GM10847 (cell line): ENCODE results near the gene RGS7BP.

Experiments
- POLR2A ChIP-seq: IDR thresholded peaks from 2 replicates; pipeline ENCODE4 v1.6.1; 2011; ENCODE audit not compliant: insufficient read length; ENCODE audit errors: extremely low read depth

The RGS7BP gene

GRCh38 chr5:64505769-64506566, at the start of gene RGS7BP:
RGS7BP (plus strand) TSS chr5:64506015; CDS start chr5:64506625, 610 bp downstream.
- TF ChIP-seq POLR2A, result no peak

DNA sequence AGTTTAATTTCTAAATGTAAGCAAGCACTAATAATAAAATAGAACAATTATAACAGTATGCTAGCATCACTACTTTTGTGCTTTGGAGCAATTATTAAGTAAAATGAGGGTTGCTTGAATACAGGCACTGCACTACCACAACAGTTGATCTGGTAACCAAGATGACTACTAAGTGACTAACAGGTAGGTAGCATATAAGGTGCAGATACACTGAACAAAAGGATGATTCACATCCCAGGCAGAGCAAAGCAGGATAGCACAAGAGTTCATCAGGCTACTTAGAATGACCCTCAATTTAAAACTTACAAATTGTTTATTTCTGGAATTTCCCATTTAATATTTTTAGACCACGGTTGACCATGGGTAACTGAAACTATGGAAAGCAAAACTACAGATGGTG, 48.0 kb upstream of the RGS7BP start:
- TF ChIP-seq POLR2A, result no peak

- no peak for TF ChIP-seq POLR2A
Measured at GRCh38 chr5:64458948-64459347, 46.9 kb upstream of the RGS7BP start.

DNA sequence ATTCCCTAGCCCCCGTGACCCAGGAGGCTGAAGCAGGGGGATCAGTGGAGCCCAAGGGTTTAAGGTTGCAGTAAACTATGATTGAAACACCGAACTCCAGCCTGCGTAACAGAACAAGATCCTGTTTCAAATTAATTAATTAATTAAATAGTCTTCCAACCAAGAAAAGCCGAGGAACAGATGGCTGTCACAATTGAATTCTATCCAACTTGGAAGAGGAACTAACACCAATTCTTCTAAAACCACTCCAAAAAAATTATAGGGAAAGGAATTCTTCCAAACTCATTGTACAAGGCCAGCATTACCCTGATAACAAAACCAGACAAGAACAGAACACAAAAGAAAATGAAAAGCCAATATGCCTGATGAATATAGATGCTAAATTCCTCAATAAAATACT, 43.4 kb upstream of the RGS7BP start:
- no peak for TF ChIP-seq POLR2A

DNA sequence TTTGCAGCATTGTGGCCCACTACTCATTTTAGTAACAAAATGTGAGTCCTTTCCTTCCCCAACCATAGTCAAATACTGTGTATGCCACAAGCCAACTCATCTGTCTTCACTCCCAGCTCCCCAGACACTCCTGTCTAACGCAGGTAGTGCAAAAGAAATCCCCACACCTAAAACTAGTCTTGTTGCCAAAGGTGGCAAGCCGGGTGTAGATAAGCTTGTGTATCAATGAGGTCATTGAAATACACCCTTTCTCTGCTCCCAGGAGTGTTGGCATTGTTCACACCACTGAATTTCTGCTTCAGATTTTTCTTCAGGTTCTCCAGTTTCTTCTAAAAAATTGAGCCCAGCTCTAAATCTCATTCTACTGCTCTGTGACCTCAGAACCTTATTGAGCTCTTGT, 19.7 kb upstream of the RGS7BP start:
- TF ChIP-seq POLR2A, result no peak

GRCh38 chr5:64487283-64487682, 18.5 kb upstream of the RGS7BP start:
- TF ChIP-seq POLR2A, result no peak

DNA sequence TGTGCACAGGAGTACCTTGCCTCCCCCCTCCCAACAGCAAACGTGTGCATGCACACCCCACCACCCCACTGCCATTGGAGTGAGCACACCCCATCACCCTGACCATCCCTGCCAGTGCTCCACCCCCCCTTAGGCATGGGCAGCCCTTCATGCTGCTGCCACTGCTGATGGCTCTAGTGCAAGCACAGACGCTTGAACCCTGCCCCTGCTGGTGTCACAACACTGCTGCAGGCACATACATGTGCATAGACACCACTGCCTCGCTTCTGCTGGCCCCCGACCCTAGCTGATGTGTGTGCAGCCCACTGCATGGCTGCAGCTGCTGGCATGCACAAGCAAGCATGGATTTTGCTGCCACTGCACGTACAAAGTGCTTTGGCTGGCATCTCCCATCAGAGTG, 16.0 kb upstream of the RGS7BP start:
- TF ChIP-seq POLR2A, result no peak

- TF ChIP-seq POLR2A, result no peak
Measured at GRCh38 chr5:64497386-64497785, 8.4 kb upstream of the RGS7BP start.

- TF ChIP-seq POLR2A, result no peak
Measured at GRCh38 chr5:64502196-64502595, 3.6 kb upstream of the RGS7BP start.

GRCh38 chr5:64506567-64507263, 900 bp downstream of the RGS7BP start:
- TF ChIP-seq POLR2A, result no peak

- TF ChIP-seq POLR2A, result no peak
Measured at GRCh38 chr5:64507264-64507605, 1.4 kb downstream of the RGS7BP start.

GRCh38 chr5:64509828-64510227, 4.0 kb downstream of the RGS7BP start:
- no peak for TF ChIP-seq POLR2A

DNA sequence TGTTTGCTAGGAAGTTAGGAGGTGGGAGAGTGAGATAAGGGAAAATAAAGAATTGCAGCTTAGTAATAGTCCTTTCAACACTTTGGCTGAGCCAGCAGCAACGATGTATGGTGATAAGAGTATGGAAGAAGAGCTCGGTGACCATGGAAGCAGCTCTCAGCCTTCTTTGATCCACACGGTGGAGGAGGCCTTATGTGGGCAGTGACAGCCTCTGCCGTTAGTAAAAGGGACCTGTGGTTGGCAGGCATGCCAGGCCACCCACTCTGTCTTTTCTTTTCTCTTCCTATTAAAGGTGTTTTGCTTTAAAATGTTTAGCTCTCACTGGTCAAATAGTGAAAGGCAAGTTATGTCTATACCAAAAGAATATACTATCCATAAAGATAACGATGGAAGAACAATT, 7.7 kb downstream of the RGS7BP start:
- no peak for TF ChIP-seq POLR2A

GRCh38 chr5:64514612-64515011, 8.8 kb downstream of the RGS7BP start:
- TF ChIP-seq POLR2A, result no peak

- TF ChIP-seq POLR2A, result no peak
Measured at GRCh38 chr5:64516216-64516615, 10.4 kb downstream of the RGS7BP start.

DNA sequence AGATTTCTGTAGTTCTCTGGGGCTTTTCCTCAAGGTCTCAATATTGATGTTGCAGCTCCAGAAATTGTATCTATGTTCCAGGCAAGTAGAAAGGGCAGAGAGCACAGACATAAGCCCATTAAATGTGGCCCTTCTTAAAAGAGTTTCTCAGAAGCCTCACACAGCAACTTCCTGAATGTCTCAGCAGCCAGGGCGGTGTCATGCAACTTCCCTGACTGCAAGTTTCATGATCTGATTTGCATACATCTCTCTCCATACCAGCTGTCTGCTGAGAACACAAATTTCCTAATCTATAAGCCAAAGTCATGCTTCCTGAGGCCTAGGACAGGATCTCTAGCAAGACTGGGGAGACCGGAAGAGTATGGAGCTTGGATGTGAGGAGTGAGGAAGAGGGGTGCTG, 13.0 kb downstream of the RGS7BP start:
- no peak for TF ChIP-seq POLR2A

DNA sequence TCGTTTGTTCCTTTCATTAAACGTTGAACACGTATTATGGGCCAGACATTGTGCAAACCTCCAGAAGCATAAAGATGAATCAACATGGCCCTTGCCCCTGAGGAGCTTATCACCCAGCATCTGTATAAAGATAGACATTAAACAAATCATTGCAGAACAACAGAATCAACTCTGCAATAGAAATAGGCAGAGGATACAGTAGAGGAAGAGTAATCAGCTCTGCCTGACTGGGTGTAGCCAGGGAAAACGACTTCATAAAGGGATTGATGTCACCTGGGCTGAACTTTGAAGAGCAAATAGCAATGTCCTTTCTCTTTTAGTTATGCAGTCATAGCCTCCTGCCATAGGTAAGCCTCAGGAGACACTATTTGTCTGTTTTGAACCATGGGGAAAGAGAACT, 13.4 kb downstream of the RGS7BP start:
- TF ChIP-seq POLR2A, result no peak
